Measurements from ENCODE around the gene MYO1E. TPM values are rescaled to one million over a fixed set of nuclear protein-coding genes. Genes with fewer than 3 reads are reported as not detected.

Gene MYO1E
- total RNA-seq, 1 experiment from 2014 or later = 83.6 TPM

DNA sequence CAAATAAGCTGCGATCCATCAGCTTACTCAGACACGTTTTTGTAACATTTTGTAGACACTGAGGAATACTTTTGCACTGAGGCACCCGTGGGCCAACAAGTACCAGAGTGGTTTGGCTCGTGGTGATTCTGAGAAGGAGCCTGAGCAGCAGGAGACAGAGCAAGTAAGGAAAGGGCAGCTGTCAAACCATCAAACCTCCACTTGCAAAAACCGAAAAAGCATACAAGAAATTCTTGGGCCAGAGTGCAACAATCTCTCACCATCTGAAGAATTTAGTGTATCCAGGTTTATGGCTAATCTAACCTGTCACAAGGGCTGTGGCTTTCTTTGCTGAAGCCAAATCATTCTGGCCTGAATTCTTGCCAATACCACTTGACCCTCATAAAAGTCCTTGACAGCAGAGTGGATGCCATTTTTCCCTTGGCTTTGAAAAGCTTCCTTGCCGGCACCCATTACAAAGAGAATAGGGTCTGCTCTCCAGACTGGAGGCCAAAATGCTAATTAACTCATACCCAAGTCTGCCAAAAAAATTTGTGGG lies 56.7 kb downstream of the MYO1E start:
- ATAC-seq (no peak), DNase-seq (ENCODE audit: low spot score) (no peak)
- Mint-ChIP-seq H3K36me3 (no peaks in the 10 kb centered on the region), H3K9me3 (peaks cover 6% of the 10 kb centered on the region), H3K4me3 (no peak overlapping the region), H3K27me3 (ENCODE audit: low read depth) (no peaks in the 10 kb centered on the region), H3K4me1 (peaks cover 29% of the 10 kb centered on the region), H3K27ac (no peak overlapping the region)
- ChIA-PET CTCF (no interaction called here), POLR2A (no interaction called here)
- TF ChIP-seq TP53 (CRISPR knock-in tag; IDR thresholded peaks at IDR 0.05) (no peak), ZNF138 (CRISPR knock-in tag; conservative IDR thresholded peaks at IDR 0.05) (no peak), PRRX2 (CRISPR knock-in tag; IDR thresholded peaks at IDR 0.05) (no peak), ZNF232 (CRISPR knock-in tag; IDR thresholded peaks at IDR 0.05) (no peak), MYBL2 (CRISPR knock-in tag; IDR thresholded peaks at IDR 0.05) (no peak), SMAD4 (CRISPR knock-in tag; IDR thresholded peaks at IDR 0.05) (no peak)
- TF ChIP-seq, protein P1, sequence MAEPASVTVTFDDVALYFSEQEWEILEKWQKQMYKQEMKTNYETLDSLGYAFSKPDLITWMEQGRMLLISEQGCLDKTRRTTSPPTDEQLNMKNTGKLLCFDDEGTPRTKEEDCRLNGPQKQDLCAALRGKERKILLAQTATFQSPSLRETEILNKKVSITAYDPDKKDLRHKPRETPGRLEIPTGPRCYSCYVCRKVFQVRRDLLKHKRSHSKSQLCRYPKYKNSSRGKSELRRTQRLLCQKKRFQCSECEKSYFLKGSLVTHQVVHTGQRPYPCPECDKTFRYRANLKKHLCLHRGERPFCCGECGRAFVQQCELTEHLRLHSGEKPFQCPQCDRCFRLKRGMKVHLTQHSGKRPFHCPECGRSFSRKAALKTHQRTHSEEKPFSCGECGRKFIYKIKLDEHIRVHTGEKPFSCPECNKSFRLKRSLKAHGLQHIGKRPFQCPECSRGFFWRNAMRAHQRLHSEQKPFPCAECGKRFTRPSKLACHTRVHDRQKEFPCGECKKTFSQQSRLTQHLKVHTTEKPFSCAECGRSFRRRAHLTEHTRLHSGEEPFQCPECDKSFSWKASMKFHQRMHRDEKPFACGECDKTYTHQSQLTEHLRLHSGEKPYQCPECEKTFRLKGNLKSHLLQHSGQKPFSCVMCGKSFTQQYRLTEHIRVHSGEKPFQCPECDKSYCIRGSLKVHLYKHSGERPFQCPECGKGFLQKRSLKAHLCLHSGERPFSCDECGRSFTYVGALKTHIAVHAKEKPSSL (CRISPR knock-in tag; conservative IDR thresholded peaks at IDR 0.05) = no peak
- TF ChIP-seq, protein P2, sequence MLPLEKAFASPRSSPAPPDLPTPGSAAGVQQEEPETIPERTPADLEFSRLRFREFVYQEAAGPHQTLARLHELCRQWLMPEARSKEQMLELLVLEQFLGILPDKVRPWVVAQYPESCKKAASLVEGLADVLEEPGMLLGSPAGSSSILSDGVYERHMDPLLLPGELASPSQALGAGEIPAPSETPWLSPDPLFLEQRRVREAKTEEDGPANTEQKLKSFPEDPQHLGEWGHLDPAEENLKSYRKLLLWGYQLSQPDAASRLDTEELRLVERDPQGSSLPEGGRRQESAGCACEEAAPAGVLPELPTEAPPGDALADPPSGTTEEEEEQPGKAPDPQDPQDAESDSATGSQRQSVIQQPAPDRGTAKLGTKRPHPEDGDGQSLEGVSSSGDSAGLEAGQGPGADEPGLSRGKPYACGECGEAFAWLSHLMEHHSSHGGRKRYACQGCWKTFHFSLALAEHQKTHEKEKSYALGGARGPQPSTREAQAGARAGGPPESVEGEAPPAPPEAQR (CRISPR knock-in tag; IDR thresholded peaks at IDR 0.05) = no peak
- TF ChIP-seq, protein P3, sequence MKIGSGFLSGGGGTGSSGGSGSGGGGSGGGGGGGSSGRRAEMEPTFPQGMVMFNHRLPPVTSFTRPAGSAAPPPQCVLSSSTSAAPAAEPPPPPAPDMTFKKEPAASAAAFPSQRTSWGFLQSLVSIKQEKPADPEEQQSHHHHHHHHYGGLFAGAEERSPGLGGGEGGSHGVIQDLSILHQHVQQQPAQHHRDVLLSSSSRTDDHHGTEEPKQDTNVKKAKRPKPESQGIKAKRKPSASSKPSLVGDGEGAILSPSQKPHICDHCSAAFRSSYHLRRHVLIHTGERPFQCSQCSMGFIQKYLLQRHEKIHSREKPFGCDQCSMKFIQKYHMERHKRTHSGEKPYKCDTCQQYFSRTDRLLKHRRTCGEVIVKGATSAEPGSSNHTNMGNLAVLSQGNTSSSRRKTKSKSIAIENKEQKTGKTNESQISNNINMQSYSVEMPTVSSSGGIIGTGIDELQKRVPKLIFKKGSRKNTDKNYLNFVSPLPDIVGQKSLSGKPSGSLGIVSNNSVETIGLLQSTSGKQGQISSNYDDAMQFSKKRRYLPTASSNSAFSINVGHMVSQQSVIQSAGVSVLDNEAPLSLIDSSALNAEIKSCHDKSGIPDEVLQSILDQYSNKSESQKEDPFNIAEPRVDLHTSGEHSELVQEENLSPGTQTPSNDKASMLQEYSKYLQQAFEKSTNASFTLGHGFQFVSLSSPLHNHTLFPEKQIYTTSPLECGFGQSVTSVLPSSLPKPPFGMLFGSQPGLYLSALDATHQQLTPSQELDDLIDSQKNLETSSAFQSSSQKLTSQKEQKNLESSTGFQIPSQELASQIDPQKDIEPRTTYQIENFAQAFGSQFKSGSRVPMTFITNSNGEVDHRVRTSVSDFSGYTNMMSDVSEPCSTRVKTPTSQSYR (CRISPR knock-in tag; IDR thresholded peaks at IDR 0.05) = no peak
- TF ChIP-seq, protein P4, sequence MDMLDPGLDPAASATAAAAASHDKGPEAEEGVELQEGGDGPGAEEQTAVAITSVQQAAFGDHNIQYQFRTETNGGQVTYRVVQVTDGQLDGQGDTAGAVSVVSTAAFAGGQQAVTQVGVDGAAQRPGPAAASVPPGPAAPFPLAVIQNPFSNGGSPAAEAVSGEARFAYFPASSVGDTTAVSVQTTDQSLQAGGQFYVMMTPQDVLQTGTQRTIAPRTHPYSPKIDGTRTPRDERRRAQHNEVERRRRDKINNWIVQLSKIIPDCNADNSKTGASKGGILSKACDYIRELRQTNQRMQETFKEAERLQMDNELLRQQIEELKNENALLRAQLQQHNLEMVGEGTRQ (CRISPR knock-in tag; IDR thresholded peaks at IDR 0.05) = no peak
- TF ChIP-seq, protein P5, sequence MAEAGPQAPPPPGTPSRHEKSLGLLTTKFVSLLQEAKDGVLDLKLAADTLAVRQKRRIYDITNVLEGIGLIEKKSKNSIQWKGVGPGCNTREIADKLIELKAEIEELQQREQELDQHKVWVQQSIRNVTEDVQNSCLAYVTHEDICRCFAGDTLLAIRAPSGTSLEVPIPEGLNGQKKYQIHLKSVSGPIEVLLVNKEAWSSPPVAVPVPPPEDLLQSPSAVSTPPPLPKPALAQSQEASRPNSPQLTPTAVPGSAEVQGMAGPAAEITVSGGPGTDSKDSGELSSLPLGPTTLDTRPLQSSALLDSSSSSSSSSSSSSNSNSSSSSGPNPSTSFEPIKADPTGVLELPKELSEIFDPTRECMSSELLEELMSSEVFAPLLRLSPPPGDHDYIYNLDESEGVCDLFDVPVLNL (CRISPR knock-in tag; IDR thresholded peaks at IDR 0.05; ENCODE audit: borderline replicate concordance, low read depth) = no peak
- TF ChIP-seq, protein P6, sequence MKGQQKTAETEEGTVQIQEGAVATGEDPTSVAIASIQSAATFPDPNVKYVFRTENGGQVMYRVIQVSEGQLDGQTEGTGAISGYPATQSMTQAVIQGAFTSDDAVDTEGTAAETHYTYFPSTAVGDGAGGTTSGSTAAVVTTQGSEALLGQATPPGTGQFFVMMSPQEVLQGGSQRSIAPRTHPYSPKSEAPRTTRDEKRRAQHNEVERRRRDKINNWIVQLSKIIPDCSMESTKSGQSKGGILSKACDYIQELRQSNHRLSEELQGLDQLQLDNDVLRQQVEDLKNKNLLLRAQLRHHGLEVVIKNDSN (CRISPR knock-in tag; IDR thresholded peaks at IDR 0.05) = no peak

DNA sequence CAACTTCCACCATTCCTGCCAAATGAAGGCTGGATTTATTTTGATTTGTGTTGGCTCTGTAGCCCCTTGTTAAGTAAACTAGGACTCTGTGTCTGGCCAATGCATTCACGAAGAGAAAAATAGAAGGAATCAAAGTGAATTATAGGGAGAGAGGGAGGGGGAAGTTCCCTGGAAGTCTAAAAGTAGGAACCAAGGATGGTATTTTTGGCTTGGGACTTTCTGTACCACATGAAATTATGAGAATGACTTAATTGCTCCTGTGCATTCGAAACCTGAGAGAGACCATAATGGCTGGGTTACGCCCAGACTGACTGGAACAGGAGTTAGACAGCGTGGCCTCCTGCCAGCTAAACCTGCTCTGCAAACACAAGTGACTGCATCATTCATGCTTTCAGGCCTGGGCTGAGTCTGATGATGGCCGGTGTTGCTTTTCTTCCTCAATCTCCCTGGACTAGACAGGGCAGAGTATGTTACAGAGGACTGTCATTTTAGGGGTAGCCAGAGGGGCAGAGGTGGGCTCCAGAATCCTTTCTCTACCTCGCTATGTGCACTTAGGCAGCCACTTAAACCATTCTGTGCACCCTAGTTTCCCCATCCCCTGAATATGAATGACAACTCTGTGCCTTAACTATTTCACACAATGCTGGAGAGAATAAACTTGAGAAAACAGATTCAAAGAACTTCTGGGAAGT lies 58.9 kb downstream of the MYO1E start:
- TF ChIP-seq HMGA2 (CRISPR knock-in tag; IDR thresholded peaks at IDR 0.05) (no peak), SMAD3 (CRISPR knock-in tag; IDR thresholded peaks at IDR 0.05; ENCODE audit: borderline replicate concordance) (no peak)
- TF ChIP-seq, protein P7, sequence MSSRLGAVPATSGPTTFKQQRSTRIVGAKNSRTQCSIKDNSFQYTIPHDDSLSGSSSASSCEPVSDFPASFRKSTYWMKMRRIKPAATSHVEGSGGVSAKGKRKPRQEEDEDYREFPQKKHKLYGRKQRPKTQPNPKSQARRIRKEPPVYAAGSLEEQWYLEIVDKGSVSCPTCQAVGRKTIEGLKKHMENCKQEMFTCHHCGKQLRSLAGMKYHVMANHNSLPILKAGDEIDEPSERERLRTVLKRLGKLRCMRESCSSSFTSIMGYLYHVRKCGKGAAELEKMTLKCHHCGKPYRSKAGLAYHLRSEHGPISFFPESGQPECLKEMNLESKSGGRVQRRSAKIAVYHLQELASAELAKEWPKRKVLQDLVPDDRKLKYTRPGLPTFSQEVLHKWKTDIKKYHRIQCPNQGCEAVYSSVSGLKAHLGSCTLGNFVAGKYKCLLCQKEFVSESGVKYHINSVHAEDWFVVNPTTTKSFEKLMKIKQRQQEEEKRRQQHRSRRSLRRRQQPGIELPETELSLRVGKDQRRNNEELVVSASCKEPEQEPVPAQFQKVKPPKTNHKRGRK (CRISPR knock-in tag; IDR thresholded peaks at IDR 0.05; ENCODE audit: borderline replicate concordance) = no peak
- DNase-seq (ENCODE audit: low spot score) = no peak
- H3K4me3 Mint-ChIP-seq = no peak overlapping the region
- H3K9me3 Mint-ChIP-seq = peaks cover 3% of the 10 kb centered on the region; the same call in 1 of the 2 replicates
- H3K27me3 Mint-ChIP-seq (ENCODE audit: low read depth) = no peaks in the 10 kb centered on the region
- H3K4me1 Mint-ChIP-seq = peaks cover 29% of the 10 kb centered on the region
- H3K36me3 Mint-ChIP-seq = no peaks in the 10 kb centered on the region
- H3K27ac Mint-ChIP-seq = no peak overlapping the region
- no peak for ATAC-seq
- ChIA-PET POLR2A (no interaction called here), CTCF (interaction anchor here (1.1 kb wide), 1 partner anchor 140 kb away, joined by 3 read pairs; no protein-coding TSS in a partner anchor)
